NCI-H1092 (cell line): ENCODE measurements around the gene ME3.

ENCODE experiments used
- DNase-seq: peaks from one replicate; lab custom pipeline; 2025; lab: John Stamatoyannopoulos, UW

The ME3 gene

DNA sequence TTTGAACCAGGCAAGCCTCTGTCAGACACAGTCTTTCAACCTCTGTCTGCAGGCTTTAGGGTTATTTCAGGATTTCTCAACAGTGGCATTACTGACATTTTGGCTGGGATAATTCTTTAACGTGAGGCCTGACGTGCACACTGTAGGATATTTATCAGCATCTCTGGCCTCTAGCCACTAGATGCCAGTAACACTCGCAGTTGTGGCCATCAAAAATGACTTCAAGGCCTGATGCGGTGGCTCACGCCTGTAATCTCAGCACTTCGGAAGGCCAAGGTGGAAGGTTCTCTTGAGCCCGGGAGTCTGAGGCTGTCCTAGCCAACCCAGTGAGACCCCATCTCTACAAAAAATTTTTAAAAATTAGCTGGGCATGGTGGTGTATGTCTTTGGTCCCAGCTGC, 184.7 kb downstream of the ME3 start:
- no peak for DNase-seq

DNA sequence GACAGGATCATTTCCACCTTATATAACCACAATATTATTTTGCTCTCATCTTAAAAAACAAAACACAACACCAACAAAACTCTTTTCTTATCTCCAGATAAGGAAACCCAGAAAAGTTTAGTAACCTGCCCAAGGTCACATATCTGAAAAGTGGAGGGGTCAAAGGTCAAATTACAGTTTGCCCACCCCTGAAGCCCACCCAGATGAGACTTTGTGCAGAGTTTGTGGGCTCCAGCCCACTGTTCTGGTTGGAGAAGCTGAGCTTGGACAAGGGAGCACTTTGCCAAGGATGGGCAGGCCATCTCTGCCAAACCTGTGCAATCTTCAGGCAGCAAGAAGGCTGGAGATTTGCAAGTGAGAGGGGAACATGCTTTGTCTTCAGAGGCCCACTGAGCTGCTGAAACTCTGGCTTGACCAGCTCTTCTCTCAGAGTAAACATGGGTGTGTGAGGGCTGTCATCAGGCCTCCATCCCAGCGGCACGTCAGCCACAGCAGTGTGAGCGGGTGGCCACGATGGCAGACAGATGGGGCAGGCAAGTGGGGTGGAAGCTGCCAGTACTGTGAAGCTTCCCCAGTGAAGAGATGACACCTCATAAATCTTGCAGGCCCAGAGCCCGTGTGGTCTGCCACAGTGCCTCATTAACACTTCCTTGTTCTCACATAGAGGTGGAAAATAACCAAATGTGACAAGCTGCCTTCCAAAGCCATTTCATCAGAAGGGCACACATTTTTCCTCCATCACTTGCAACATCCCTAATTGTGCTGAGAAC, 186.0 kb downstream of the ME3 start:
- DNase-seq = no peak

DNA sequence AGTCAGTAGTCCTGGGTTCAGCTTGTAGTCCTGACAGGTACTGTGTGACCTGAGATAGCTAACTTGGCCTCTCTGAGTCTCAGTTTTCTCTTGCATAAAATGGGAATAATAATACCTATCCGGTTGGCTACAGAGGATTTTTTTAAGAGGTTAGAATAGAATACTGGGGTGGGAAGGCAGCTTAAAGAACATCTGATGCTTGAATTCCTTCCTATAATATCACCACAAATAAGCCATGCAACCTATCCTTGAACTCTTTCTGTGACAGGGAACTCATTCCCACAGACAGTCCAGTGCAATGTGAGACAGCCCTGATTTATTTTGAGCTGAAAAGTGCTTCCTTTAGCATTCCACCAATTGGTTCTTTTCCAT, 187.6 kb downstream of the ME3 start:
- DNase-seq = no peak

DNA sequence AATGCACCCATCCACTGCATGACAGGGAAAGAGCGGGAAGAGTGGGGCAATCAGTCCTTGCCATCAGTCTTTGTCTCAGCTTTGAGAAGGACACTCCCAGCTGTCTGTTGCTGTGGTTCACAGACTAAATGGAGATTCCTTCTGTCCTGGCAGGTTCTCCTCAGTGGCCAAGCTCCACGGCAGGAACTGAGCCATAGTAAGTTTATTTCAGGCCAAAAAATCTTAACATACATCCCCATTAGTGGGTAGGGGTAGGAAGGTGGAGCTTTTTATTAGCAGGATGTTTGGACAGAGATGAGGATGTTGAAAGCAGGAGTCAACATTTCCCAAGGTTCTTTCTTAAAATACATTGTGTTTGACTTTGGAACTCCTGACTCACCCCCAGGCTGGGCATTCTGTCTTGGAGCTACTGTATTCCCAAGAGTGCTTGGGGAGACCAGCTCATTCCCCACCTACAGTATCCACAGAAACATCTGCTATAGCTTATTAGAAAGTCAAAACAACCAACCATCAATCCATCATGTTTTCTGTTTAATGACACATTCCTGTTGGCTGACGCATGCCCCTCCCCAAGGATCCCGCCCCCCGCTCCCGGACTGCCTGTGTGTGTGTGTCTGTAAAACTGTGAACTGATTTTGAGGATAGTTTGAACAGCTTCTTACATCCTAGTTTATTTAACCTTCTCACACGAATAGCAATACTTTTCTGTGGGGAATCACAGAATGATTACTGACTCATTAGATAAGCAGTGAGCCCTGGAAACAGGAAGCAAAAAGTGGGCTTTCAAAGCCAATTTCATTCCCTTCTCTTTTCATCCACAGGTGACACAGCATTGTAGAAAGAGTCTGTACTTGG, 188.2 kb downstream of the ME3 start:
- DNase-seq = no peak

DNA sequence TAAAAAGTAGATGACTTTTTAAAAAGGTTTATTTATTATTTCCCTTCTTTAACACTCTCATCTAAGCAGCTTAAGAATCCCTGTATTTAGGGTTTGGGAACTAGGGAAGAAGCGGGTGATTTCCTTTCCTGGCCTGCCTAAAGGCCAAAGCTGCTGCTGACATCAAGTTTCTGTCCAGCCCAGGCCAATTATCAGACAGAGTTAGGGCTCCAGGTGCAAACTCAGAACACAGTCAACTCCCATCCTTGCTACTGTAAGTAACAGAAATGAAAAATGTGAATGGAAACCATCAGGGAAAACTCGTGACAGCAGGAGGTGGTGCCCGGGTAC, 188.8 kb downstream of the ME3 start:
- no peak for DNase-seq

DNA sequence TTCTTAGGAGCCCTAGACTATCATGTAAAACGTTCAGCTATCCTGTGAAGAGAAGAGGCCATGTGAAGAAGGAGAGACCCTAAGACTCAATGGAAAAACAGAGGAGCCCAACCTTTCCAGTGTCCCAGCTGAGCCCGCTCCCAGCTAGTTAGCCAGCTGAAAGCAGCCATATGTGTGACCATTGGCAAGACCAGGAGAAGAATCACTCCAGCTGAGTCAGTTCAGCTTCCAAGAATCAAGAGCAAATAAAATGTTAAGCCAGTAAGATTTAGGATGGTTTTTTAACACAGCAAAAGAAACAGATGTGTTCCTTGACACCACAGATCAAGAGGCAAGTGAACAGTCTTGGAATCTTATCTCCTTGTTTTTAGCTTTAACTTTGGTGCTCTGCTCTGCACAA, 189.7 kb downstream of the ME3 start:
- DNase-seq = no peak

DNA sequence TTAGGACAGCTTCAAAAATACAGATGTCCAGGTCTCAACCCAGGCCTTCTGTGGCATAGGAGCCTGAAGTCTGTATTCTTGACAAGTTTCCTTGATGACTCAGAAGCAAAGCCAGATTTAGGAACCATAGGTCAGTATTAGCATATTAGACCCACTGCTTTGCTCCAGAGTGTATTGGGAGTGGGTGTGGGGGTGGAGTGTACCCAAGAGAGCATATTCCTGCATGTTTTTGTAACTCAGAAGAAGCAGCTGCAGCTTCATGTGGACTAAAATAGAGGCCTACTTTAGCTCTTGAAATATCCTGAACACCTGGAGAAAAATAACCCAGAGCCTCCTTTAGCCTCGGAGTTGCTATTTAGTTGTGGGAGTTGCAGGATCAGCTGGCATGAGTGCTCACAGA, 191.0 kb downstream of the ME3 start:
- no peak for DNase-seq

DNA sequence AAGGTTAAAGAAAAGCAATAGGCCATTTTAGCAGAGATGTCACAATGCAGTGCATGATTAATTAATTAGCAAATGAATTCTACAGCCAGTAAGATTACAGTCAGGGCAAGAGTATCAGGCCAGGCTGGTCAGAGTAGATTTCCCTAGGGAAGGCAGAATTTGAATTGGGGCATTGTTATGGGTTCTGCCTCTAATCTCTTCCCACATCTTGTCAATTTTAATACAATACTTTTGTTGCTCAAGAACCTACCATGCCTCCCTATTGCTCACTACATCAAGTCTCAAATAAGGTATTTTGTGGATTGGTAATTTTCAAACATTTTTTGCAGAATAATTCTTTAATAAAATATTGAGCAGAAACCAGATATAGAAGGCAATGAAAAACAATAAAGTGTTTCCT, 194.1 kb downstream of the ME3 start:
- no peak for DNase-seq

DNA sequence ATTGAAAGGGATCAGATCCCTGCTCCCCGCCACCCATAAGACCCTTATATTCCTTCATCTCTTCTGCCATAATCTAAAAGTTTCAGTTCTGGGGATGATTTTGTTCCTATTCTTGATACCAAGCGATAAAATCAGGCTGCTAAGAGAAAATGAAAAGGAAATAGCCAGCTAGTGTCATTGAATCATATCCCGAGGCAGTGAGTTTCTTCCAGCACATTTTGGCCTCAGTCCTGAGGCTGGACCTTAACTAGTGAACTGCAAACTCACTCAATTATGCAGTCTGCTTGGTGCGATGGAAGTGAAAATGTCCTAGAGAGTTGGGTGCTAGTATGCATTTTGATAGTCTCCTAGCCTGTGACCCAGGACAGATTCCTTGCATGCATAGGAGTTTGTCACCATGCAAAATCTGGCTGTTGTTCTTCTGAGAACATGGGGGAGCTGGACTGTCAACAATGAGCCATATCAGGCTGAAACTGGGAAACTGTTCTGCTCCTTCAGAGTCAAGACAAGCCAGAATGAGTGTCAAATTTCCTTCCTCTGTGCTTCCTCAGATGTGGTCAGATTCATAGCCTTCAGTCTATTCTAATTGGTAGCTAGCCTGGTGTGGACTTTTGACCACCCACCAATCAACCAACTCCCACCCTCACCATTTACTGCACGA, 194.8 kb downstream of the ME3 start:
- DNase-seq = no peak

DNA sequence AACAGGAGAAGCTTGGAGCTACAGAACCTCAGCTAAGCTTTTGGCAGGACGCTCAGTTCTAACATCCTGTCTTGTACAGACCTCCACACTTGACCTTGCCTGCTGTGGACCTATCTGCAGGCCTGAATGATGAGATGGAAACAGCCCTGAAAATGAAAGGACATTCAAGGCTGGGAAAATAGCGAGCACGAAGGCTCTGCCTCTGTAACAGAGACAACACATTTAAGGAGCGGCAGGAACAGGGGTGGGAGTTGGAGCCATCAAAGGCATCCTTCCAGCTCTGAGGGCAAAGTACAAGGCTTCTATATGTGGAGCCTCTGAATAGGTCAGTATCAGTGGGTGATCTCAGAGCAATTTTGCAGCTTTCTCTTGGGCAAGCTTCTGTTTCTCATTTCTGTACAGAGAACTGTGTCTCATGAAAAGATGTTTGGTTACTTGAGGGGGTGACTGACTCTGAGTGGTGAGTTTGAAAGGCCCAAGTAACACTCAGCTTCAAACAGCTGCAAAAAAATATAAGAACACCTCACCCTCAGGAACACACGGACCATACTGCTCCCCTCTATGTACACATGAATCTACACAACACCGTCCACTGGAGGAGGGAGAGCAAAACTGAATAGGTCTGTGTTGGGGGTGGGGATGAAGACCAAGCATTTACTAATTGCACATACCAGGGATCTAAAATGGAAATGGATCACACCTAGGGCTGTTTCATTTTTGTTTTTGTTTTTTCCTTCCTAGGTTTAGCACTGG, 196.1 kb downstream of the ME3 start:
- DNase-seq = no peak

DNA sequence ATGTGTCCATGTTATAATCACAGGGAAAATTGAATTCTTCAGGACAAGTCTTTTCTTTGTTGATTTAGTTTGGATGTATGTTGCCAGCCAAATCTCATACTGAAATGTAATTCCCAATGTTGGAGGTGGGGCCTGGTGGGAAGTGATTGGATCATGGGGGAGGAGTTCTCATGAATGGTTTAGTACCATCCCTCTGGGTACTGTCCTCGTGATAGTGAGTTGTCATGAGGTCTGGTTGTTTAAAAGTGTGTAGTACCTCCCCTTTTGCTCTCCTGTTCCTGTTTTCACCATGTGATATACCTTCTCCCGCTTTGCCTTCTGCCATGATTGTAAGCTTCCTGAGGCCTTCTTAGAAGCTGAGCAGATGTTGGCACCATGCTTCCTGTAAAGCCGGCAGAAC, 197.4 kb downstream of the ME3 start:
- DNase-seq = no peak

DNA sequence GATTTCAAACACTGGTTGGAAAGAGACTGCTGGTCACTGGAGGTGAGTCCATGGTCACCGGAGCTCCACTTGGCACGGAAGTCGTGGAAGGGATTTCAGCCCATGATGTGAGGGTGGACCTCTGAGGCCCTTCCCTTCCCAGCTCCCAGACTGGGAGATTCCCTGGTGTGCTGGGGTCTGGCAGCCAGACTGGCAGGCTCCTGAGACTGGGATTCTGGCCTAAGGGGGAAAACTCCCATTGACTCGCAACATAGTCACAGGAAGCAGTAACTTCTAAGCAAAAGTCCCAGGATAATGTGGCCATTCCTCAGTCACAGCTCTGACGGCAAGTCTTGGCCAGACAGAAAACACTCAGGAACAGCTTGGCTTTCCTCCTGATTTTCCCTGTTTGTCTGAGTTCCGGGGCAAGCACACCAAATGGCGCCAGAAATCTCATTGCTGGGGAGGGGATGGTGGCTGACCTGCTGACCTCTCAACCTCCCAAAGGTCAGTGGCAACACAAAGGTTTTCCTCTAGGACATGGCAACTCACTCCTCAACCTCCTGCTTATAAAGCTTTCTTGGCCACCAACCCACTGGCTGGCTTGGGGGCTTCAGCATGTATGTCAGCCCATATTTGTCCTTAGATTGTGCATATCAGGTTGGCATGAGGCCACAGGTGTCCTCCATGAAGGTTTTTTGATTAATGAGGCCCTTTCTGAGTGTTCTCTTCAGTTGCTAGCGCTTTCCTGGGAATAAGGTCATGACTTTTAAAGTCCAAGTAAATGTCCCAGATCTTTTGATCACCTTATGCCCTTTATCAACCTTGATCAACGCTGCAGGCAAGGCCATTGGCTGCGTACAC, 198.2 kb downstream of the ME3 start:
- DNase-seq = no peak

DNA sequence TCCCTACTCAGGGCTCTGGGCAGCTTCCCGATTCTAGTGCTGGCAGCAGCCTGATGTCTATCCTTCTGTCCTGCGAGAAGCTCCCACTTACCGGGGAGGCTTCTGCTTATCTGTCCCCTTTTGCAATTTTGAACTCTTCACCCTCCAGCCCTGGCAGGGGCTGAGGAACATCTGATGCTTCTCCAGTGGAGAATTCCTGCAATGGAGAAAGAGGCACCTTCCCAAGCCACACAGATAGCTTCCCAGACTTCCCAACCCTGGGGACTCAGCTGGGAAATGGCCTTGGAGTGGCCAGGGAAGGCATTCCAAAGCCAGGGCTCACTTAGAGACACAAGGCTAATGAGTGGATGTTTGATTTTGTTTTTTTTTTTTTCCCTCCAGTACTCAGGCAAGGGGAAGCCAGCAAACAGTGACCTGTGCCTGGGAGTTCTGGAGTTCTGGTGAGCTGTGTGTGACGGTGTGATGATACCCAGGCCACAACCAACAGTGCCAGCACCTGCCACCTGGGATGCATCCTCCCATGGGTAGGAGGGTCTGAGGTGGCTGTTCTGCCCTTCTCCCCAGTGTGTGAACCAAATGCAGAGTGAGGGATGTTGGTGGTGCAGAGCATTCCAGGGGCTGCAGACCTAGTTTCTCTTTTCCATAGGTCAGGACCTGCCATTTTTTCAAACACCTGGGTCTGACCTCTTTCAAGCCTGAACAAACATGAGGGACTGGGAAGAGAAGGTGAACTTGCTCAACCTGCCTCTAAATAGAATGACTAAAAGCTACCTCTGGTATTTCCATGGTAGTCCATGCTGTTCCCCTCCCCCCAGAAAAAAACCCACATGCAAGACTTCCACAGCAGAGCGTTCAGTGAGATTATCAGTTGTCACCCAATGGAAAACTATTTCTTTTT, 202.7 kb downstream of the ME3 start:
- no peak for DNase-seq

DNA sequence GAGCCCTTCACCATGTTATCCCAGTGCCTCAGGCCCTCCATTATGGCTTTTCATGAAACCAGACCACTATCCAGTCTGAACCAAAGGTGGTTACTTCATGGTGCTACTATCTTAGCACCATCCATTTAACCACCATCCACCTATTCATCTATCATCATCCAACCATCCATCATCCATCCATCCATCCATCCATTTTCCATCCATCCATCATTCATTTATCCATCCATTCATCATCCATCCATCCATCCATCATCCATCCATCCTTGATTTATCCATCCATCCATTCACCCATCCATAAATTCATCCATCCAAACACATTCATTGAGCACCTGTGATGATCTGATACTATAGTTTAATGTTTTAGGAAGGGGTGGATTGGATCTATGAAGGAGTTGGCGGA, 204.2 kb downstream of the ME3 start:
- DNase-seq = no peak

DNA sequence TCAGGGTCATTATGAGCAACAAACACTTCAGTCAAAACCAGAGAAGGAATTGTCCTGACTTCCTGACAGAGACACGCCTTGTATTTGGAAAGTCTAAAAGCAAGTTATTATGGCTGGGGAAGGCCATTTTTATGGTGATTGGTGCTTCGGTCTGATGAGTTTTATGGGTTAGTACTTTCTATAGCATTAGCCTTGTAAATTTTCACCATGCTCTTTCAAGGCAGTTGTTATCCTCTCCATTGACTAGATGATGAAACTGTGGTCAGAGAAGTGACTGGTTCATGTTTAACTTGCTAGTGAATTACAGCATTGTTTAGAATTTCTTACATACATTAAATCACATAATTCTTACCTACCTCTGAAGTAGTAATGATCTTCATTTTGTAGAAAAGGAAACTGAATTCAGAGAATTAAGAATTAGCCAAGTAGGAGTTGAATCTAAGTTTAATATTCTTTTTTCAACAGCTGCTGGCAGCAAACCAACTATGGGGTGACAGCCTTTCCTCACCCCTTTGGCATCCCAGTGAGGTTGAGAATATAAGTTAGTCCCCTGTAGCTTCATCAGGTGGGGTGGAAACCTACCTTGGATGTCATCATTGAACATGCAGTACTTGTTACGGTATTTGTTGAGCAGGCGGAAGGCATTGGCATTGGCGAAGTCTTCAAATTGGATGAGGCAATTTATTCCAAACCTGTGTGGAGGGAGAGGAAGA, 207.8 kb downstream of the ME3 start:
- no peak for DNase-seq

DNA sequence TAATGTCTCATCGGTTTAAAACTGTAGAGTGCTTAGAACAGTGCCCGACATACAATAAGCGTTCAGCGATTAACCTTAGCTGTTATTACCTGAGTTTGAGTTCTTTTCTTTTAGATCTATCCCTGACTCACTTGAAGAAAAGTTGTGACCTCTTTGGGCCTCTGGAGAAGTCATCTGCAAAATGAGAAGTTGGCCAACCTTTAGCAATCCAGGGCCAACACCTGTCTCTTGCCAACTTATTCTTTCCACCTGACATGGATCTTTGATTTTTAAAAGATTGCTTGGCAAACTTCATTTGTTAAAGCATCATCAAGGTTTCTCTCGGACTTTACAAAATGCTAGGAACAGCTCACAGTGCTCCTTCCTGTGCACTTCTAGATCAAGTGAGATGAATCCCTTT, 208.5 kb downstream of the ME3 start:
- no peak for DNase-seq

DNA sequence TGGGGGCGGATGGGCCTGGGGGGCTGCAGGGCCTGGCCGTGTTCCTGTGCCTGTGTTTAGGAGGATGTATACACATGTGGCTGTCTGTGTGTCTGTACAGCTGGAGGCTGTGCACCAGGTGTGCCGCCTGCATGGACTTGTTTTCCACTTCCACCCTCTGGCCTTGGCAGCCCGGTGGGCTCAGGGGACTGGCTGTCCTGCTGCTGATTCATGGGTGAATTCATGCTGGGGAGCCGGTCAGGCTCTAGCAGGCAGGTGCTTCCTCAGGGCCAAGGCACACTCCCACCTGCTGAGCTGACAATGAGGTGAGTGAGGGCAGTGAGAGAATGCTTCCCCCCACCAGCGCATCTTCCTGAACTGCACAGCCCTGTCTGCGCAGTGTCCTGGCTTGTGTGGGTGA, 209.3 kb downstream of the ME3 start:
- no peak for DNase-seq

DNA sequence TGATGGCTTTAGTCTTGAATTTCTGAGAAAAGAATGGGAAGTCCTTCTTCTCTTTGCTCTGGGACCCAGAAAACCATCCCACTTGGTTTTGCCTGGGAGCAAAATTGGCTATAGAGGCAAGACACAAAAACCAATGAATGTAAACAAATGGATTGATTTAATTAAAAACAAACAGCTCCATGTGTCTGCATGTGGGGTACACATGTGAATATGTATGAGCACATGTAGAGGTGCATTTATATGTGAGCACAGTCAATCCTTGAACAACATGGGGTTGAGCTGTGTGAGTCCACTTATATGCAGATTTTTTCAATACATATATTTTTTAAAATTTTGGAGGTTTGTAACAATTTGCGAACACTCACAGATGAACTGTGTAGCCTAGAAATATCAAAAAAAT, 210.5 kb downstream of the ME3 start:
- DNase-seq = no peak

DNA sequence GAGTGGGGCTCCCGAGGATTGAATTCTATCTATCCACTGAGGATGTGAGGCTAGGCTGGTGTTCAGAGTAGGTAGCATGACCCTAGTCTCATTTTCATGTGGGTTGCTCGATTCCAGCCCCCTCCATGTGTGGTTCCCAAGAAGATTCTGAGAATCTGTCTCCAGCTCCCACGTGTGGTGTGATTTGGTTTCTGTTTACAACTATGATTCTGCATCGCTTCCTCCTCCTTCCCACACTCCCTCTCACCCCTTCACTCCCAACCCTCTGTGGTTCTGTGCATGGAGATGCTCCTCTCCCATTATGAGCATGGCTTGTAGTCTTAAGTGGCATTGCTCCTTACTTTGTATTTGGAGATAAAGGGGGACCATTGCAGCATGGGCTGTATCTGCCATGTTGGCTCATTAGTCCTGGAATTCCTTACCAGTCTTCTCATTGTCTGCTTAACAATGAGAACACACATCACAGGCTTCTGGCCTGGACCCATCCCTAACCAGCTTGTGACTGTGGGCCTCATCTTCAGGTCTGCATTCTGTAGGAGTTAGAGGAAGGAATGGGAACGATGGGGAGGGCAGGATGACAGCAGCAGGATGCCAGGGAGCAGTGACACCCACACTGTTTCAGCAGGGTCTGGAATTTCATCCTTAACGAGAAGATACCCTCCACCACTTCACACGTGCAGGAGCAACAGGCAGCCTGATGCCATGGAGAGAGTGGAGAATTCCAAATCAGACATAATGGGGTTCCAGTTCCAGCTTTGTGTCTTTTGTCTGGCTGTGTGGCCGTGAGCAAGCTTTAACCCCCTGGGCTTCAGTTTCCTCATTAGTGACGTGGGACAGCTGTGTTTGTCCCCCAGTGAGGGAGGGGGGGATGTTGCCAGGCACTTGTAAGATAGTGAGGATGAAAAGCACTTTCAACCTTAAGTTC, 211.7 kb downstream of the ME3 start:
- DNase-seq = no peak
